Measurements from ENCODE around the gene BANP.

DNA sequence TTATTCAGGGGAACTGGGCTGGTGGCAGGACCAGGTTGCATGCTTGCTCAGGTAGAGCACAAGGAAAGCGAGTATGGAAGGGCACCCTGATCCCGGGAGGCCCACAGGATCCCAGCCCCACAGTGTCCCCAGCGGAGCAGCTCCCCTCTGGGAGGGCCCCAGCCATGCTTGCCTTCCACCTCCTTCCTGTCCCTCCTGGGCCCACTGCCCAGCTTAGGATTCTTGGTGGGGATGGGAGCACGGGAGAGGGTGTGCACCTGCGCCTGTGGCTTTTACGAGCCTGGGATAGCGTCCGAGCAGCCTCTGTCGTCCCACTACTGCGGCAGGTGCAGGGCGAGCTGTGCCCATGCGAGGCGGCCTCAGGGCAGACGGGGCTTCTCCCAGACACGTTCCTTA is 114.5 kb downstream of the BANP start:
- TF ChIP-seq, protein P1, sequence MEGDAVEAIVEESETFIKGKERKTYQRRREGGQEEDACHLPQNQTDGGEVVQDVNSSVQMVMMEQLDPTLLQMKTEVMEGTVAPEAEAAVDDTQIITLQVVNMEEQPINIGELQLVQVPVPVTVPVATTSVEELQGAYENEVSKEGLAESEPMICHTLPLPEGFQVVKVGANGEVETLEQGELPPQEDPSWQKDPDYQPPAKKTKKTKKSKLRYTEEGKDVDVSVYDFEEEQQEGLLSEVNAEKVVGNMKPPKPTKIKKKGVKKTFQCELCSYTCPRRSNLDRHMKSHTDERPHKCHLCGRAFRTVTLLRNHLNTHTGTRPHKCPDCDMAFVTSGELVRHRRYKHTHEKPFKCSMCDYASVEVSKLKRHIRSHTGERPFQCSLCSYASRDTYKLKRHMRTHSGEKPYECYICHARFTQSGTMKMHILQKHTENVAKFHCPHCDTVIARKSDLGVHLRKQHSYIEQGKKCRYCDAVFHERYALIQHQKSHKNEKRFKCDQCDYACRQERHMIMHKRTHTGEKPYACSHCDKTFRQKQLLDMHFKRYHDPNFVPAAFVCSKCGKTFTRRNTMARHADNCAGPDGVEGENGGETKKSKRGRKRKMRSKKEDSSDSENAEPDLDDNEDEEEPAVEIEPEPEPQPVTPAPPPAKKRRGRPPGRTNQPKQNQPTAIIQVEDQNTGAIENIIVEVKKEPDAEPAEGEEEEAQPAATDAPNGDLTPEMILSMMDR (conservative IDR thresholded peaks at IDR 0.05 in 1 of 2, IDR thresholded peaks at IDR 0.05 in 1 of 2; ENCODE audit: low read depth in 1 of 2, low read length in 2 of 2) = no peak
- no peak for TF ChIP-seq EZH2 (IDR thresholded peaks at IDR 0.05; ENCODE audit: low read length, missing control alignments)

All from fibroblast of lung (primary cell).